ENCODE results near the gene GALC.

Gene GALC

GRCh38 chr14:88016768-88017167, 23.8 kb upstream of the GALC start:
- TF ChIP-seq SIN3A (IDR thresholded peaks at IDR 0.05; ENCODE audit: borderline replicate concordance, insufficient read depth, low read length) (no peak), POLR2AphosphoS5 (IDR thresholded peaks at IDR 0.05; ENCODE audit: low read depth, low read length) (no peak), FOXP2 (optimal IDR thresholded peaks at IDR 0.05; ENCODE audit: borderline replicate concordance, extremely low read depth, extremely low read length, insufficient read depth) (no peak), REST (IDR thresholded peaks at IDR 0.05; ENCODE audit: insufficient read depth in 1 of 2, low read depth in 2 of 2, low read length in 2 of 2) (no peak), TAF1 (IDR thresholded peaks at IDR 0.05; ENCODE audit: borderline replicate concordance, insufficient read depth, low read length) (no peak)

GRCh38 chr14:88013750-88014349, 20.9 kb upstream of the GALC start:
- TF ChIP-seq SIN3A (IDR thresholded peaks at IDR 0.05; ENCODE audit: borderline replicate concordance, insufficient read depth, low read length): no peak
- no peak for TF ChIP-seq FOXP2 (optimal IDR thresholded peaks at IDR 0.05; ENCODE audit: borderline replicate concordance, extremely low read depth, extremely low read length, insufficient read depth)
- no peak for TF ChIP-seq REST (IDR thresholded peaks at IDR 0.05; ENCODE audit: insufficient read depth in 1 of 2, low read depth in 2 of 2, low read length in 2 of 2)
- no peak for TF ChIP-seq TAF1 (IDR thresholded peaks at IDR 0.05; ENCODE audit: borderline replicate concordance, insufficient read depth, low read length)
- TF ChIP-seq POLR2AphosphoS5 (IDR thresholded peaks at IDR 0.05; ENCODE audit: low read depth, low read length): no peak

GRCh38 chr14:88012495-88012894, 19.5 kb upstream of the GALC start:
- no peak for TF ChIP-seq REST (IDR thresholded peaks at IDR 0.05; ENCODE audit: insufficient read depth in 1 of 2, low read depth in 2 of 2, low read length in 2 of 2)
- no peak for TF ChIP-seq FOXP2 (optimal IDR thresholded peaks at IDR 0.05; ENCODE audit: borderline replicate concordance, extremely low read depth, extremely low read length, insufficient read depth)
- TF ChIP-seq POLR2AphosphoS5 (IDR thresholded peaks at IDR 0.05; ENCODE audit: low read depth, low read length): no peak
- TF ChIP-seq SIN3A (IDR thresholded peaks at IDR 0.05; ENCODE audit: borderline replicate concordance, insufficient read depth, low read length): no peak
- no peak for TF ChIP-seq TAF1 (IDR thresholded peaks at IDR 0.05; ENCODE audit: borderline replicate concordance, insufficient read depth, low read length)

GRCh38 chr14:88010331-88010730, 17.3 kb upstream of the GALC start:
- TF ChIP-seq TAF1 (IDR thresholded peaks at IDR 0.05; ENCODE audit: borderline replicate concordance, insufficient read depth, low read length) (no peak), FOXP2 (optimal IDR thresholded peaks at IDR 0.05; ENCODE audit: borderline replicate concordance, extremely low read depth, extremely low read length, insufficient read depth) (no peak), SIN3A (IDR thresholded peaks at IDR 0.05; ENCODE audit: borderline replicate concordance, insufficient read depth, low read length) (no peak), POLR2AphosphoS5 (IDR thresholded peaks at IDR 0.05; ENCODE audit: low read depth, low read length) (no peak), REST (IDR thresholded peaks at IDR 0.05; ENCODE audit: insufficient read depth in 1 of 2, low read depth in 2 of 2, low read length in 2 of 2) (no peak)
